KBM-7 (cell line): ENCODE results near the gene TPRA1.
A peak's percentile ranks its signal among the peaks of the same experiment; 100 is the strongest.

Source experiments
- DNase-seq: peaks from one replicate; pipeline ENCODE4 v3.0.0-alpha.2; 2015
- in situ Hi-C: fragments of 300-500 bp; cut with MboI; formaldehyde crosslinking; loops from 2 replicates; pipeline ENCODE4 v1.14.3; 2020; ENCODE audit warnings: low sequenced_read_pairs, low pct_unique_long_range_greater_than_20kb, mixed read lengths

TPRA1 gene

DNA sequence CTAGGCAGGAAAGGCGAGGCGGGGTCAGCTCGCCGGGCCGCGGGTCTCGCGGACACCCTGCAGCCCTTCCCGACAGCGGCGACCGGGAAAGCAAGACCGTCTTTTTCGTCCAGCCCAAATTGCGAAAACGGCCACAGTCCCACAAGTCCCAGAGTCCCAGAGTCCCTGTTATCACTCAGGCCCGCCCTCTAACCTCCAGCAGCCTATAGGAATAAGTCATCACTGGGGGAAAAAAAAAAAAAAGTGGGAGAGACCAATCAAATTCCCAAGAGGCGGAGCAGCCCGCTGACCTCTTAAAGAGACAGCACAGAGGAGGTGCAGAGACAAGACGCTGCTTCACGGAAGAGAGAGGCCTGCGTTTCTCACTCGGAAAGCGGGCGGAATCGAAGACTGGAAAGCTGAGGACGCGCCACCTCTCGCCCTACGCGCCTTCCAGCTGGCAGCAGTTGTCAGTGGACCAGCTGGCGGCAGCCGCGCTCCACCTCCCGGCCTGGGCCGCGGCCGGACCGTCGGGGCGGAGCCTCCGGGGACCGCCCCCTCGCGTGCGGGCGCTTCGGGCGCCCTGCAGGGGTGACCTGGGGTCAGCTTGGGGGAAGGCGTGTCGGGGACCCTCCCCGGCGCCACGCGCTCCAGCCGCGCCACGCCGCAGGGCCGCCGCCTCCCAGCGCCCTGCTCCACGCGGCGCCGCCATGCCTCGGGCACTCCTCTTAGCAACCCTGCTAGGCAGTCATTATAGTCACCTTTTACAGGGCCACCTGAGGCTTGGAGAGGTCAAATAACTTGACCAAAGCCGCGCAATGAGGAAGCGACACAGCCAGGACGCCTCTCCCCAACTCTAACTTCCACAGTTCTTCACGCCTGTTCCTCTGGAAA, at the start of gene TPRA1:
TPRA1 (minus strand) TSS at position 141 of the 873 bp plus-strand sequence. CDS start 10,587 bp downstream, outside the sequence.
- in situ Hi-C loops, result no loop called here
- peak; percentile 99 for DNase-seq

DNA sequence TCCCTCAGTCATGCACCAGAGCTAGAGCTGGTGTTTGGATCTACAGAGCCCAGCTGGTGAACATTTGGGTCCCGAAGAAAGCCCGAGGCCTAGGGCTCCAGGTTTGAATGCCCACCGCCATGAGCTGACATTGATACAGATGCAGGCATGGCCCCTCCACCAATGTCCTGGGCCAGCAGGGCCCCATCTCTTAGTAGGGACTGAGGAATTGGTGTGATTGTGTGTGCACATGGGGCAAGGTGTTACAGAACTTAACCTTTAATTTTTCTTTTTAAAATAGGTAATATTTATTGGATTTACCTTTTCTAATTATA, 49.5 kb upstream of the TPRA1 start:
- no peak for DNase-seq
- in situ Hi-C loops, result no loop called here

DNA sequence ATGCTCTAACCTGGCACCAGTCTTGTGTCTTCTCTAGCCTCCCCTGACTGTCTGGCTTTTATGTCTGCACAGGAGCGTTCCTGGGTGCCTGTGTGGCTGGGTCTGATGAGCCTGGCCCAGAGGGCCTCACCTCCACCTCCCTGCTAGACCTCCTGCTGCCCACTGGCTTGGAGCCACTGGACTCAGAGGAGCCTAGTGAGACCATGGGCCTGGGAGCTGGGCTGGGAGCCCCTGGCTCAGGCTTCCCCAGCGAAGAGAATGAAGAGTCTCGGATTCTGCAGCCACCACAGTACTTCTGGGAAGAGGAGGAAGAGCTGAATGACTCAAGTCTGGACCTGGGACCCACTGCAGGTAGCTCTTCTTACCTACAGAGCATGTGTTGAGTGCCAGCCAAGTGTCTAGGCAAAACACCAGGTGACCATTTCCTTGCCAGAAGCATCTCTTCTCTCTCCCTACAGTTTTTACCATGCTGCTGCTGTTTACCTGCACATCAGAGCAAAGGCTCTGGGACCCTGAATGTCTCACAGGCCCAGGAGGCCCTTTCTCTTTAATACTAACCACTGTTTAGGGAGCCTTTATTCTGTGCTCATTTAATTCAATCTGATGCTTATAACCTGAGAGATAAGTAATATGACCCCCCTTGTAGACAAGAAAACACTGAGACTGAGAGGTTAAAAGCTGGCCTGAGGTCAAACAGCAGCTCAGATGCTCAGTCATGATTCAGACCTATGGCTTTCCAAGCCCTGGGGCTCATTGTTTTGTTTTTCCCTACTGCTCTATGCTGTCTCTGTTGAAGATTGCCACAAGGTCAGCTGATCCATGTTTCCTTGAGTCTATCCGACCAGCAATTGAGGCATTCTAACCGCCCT, 48.9 kb upstream of the TPRA1 start:
- in situ Hi-C loops, result no loop called here
- DNase-seq, result no peak

DNA sequence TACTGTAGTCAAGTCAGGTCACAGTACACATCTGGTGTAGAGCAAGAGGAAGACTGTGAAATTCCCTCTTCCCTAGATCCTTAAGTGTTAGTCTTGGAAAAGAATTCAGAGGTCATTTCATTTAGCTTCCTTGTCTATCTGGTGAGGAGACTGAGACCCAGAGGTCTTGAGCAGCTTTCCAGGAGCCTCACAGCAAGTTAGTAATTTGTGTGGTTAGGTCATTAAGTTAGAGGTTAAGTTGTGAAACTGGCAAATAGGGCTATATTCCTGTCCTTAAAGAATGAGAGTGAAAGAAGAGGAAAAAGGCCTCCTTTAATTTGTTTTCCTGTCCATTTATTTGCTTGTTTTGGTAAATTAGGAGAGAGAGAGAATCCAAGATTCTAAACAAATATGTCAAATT, 47.4 kb upstream of the TPRA1 start:
- DNase-seq, result no peak
- in situ Hi-C loops, result no loop called here

DNA sequence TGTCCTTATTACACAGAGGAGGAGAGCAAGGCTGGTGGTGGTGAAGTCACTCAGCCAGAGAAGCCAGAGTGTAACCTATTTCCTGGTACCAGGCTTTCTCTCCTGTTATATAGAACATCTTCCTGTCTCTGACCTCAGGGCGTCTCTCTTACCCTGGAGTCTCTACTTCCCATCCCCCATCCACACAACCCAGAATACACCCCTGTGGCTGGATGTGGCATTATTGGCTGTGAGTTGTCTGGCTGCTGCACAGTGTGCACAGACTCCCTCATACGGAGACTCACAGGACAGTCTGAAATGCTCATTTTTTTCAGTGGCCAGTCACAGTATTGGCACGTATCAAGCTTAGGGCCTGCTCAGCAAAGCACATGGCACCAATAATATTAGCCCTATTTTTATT, 47.0 kb upstream of the TPRA1 start:
- in situ Hi-C loops, result no loop called here
- peak; percentile 79 for DNase-seq

DNA sequence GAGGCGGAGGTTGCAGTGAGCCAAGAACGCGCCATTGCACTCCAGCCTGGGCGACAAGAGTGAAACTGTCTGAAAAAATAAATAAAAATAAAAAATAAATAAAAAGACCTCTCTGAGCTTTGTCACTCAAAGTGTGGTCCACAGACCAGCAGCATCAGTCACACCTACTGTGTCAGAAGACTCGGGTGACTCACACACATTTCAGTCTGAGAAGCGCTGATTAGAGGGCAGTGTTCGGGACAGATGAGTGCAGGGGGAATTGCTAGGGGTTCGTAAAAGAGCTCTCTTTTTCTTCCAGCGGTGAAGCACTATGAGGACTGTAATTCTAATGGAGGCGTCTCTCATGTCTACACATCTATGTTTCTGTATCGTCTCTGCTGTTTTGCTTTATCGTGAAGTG, 44.1 kb upstream of the TPRA1 start:
- in situ Hi-C loops, result no loop called here
- no peak for DNase-seq

DNA sequence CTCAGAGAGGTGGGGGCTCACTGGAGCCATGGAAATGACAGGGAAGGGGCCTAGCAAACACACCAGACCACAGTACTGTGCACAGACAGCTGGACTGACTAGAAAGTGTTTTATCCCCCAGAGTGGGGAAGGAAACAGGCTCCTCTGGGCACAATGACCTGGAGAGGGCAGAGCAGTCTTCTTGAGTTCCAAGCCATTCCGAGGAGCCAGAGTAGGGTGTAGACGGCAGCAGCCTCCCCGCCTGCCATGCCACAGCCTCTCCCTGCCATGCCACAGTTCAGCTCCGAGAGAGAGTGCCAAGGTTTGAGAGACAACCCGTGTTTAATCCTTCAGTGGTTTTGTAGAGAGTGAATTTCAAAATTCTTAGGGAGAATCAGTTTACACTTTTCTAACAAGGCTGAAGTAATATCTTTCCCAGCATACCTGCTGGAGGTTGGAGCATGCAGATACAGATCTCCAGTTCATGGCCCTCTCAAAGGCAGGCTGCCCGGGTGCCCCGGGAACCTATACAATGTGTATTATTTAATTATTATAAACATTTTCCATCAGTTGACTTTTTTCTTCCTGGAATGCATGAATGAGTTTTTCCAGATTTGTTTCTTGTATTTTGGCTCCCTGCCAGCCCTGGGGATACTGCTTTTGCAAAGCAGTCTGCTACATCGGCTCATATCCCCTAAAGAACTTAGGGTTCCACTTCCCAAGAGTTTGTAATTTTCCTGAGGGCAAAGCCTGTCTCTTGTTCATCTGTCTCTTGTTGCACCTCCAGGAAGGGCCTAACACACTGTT, 41.7 kb upstream of the TPRA1 start:
- DNase-seq, result no peak
- in situ Hi-C loops, result no loop called here

DNA sequence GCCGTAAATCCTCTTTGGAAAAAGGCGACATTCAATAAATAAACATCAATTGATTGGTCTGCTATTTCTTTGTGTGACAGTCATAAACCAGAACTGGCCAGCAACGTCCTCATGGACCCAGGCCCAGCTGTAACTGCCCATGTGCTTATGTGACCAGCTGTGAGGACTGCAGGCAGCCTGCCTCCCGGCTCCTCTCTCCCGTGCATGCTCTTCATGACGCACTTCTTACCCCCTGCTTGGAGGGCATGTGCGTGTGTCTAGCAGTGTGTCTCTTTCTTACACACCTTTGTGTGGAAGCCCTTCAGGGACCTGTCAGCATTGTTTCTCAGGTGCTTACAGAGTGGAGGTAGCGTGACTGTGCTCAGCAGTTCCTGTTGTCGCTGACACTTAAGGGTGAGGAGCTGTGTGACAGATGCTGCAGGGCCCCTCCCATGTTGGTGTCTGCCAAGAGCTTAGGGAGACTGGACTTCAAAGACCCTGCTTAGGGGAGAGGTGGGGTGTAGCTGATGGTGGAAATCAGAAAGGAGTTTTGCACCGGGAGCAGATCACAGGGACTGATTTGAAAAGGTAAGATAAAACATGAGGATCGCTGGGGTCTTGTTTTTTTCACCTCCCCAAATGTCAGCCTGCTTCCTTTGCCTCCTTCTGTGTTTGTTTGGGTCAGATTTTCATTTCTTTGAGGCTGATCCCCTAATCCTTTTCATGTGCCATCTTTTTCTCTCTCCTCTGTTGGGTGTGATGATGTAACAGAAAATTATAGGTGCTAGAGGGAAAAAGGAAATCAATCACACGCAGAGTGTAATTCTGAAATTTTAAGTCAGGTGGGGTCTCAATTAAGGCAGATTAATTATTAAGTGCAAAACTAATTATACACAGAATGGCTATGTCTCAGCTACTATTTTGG, 40.5 kb upstream of the TPRA1 start:
- no peak for DNase-seq
- in situ Hi-C loops, result no loop called here

DNA sequence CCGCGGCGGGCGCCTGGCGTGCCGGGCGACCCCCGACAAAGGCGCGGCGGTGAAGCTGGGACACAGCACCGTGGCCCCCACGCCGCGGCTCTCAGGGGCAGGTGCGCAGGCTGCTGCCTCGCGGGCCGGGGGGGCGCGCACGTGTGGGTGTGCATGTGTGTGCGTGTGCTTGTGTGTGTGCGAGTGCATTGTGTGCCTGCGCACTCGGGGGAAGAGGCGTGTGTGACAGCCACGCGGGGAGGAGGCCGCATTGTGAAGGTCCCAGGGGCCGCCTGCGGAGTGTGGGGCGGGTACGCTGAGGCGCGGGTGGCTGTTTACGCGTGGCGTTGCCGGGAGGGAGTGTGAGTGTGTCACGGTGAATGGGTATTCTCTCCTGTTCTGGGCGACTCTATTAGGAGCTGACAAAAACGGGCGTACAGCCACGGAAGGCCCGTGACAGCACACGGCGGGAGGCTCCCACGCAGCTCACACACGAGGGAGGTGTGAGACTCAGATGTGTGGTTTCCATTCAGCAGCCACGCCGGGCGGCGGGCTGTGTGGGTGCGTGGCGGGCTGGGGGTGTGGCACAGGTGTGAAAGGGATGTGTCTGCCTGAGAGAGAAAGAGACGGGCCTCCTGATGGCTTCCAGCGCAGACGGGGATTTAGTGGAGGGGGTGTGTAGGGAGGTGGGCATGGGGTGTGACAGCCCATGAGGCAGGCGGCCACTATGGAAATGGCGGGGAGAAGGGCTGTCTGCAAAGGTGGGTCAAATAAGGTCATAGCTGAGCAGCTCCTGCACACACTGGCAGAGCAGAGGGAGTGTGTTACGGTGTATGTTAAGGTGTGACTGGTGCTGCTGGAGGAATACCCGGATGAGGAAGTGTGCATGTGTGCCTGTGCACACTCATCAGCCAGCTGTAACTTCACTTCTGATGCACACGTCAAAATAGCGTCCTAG, 39.2 kb upstream of the TPRA1 start:
- peak; percentile 25 for DNase-seq
- in situ Hi-C loops, result no loop called here

DNA sequence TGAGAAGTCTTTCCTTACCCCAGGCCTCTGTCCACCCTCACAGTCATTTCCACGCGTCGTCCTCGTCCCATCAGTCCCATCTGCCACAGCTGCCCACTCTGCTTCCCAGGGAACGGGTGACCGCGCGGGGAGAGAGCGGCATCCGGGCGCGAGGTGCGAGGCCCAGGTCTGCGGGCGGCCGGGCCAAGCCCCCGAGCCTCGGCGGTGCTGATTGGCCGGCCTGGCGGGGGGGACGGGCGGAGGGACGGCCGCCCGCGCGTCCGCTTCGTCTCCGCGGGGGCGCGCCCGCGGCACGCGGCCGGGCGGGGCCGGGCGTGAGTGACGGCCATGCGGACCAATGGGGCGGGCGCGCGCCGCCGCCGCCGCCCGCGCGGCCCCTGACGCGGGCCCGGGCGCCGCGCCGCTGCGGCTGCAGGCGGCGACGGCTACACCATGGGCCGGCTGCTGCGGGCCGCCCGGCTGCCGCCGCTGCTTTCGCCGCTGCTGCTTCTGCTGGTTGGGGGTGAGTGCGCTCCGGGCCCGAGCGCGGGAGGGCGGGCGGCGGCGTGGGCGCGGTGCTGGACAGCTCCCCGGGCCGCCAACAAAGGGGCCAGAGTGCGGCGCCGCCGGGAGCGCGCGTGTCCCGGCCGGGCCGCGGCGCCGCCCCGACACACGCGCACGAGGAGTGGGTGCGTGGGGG, 38.4 kb upstream of the TPRA1 start, which contains the start of gene PODXL2:
PODXL2 (plus strand) TSS at position 398 of the 679 bp plus-strand sequence; CDS start at position 433, 35 bp downstream.
- in situ Hi-C loops, result no loop called here
- DNase-seq, result peak; percentile 28

DNA sequence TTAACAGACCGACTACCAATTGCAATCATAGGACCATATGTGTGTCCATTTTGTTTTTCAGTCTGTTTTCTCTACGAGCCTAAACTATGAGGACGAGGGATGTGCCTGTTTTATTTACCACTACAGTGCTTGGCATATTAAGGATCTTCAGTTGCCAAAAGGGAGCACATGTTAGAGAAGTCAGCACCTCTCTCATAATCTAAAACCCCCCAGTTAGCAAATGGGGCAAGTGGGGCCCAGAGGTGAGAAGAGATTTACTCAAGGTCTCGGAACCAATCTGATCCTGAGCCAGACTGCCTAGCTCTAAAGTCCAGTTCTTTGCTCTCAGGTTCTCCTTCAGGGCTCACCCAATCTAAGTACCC, 37.9 kb upstream of the TPRA1 start:
- in situ Hi-C loops, result no loop called here
- DNase-seq, result no peak

DNA sequence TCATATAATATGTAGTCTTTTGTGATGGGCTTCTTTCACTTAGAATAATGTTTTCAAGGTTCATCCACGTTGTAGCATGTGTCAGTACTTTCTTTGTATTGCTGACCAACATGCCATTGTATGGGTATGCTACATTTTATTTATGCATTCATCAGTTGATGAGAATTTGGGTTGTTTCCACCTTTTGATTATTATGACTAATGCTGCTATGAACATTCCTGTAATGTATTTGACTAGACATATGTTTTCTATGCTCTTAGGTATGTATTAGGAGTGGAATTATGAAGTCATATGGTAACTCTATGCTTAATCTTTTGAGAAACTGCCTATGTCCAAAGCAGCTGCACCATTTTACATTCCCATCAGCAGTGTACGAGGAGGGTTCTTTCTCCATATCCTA, 35.3 kb upstream of the TPRA1 start:
- in situ Hi-C loops, result no loop called here

DNA sequence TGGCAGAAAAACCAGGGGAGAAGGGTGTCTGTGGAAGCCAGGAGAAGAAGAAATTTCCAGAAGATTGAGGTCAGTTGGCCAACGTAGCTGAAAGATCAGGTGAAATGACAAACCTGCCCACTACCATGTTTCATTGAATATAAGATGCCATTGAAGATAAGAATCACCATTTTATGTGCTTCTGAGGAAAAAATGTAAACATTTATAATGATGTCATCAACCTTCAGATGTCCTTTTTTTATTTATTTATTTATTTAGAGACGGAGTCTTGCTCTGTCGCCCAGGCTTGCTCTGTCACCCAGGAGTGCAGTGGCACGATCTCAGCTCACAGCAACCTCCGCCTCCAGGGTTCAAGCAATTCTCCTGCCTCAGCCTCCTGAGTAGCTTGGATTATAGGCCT, 33.5 kb upstream of the TPRA1 start:
- in situ Hi-C loops, result no loop called here
- DNase-seq, result no peak

More for the DNA sequence above, 35.3 kb upstream of the TPRA1 start:
- no peak for DNase-seq

DNA sequence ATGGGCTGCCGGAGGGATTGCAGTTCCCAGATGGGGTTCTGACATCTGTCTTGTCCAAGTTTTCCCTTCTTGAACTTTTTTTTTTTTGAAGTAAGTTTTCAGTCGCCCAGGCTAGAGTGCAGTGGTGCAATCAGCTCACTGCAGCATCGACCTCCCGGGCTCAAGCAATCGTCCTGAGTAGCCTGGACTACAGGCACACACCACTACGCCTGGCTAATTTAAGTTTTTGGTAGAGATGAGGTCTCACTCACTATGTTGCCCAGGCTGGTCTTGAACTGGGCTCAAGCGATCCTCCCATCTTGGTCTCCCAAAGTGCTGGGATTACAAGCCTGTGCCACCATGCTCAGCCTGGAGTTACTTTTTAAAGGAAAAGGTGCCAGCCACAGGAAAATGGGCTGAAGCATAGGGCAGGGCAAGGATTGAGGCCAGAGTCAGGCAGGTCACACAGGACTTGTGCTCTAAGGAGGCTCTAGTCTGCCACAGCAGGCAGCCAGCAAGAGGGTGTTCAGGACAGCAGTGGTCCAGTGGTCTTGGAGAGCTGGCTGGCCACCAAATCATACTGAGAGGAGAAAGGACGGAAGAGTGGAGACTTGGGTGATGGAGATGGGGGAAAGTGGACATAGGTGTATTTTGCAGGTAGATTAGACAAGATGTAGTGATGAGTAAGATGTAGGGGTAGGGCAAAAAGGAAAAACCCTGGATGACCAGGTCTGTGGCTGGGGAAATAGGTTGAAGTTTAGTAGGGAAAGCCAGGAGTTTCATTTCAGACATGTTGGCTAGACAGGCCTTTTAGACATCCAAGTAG, 32.4 kb upstream of the TPRA1 start:
- in situ Hi-C loops, result no loop called here
- no peak for DNase-seq

DNA sequence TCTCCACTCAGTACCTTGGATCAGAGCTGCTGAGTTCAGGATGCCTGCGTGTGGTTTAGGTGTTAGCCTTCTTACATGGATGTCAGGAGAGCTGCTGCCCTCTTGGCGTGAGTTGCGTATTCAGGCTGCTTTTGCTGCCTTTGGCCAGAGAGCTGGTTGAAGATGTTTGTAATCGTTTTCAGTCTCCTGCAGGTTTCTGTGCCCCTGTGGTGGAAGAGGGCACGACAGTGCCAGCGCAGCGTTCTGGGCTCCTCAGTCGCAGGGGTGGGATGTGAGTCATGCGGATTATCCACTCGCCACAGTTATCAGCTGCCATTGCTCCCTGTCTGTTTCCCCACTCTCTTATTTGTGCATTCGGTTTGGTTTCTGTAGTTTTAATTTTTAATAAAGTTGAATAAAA, 31.5 kb upstream of the TPRA1 start:
- no peak for DNase-seq
- in situ Hi-C loops, result no loop called here

DNA sequence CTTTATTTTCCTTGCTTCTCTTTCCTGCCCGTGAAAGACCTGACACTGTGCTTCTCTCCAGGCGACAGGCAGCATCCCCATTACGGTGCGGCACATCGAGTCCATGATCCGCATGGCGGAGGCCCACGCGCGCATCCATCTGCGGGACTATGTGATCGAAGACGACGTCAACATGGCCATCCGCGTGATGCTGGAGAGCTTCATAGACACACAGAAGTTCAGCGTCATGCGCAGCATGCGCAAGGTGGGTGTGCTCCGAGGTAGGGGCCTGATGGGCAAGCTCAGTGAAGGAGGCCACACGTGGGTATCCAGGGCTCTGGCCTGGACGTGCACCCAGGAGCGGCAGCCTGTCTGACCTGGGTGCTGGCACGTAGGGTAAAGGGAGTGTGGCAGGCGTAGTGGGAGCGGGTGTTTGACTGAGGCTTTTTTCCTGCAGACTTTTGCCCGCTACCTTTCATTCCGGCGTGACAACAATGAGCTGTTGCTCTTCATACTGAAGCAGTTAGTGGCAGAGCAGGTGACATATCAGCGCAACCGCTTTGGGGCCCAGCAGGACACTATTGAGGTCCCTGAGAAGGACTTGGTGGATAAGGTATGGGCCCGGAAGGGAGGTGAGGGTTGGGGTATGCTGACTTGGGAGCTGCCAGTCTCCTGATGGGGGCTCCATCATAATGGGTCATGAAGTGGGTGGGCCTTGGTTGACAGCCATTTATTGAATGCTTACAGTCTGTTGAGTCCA, 30.3 kb upstream of the TPRA1 start:
- in situ Hi-C loops, result no loop called here

More for the DNA sequence above, 30.3 kb upstream of the TPRA1 start:
- no peak for DNase-seq
